Spinal cord (tissue), 10 donors: Measurements from ENCODE around the gene MYO18B. TPM values are rescaled to one million over a fixed set of nuclear protein-coding genes. Genes with fewer than 3 reads are reported as not detected.
A peak's percentile ranks its signal among the peaks of the same experiment; 100 is the strongest.

Source experiments
- DNase-seq, 6 donors: peaks; one replicate each; pipeline versions ENCODE4 v3.0.0 to v3.0.0-alpha.2; 2013 to 2015; ENCODE audit warnings: low spot score in 6 of 6, low read depth in 4 of 6
- H3K27ac ChIP-seq: one replicate; pipeline ENCODE4 v1.5.1; 2013; ENCODE audit warnings: low read depth, low read length, control low read depth
- H3K27me3 ChIP-seq: one replicate; pipeline ENCODE4 v1.6.1; 2013; ENCODE audit warnings: low read length; ENCODE audit not compliant: control insufficient read depth, insufficient read depth
- H3K36me3 ChIP-seq: one replicate; pipeline ENCODE4 v1.6.1; 2013; ENCODE audit warnings: low read length; ENCODE audit not compliant: control insufficient read depth, insufficient read depth
- H3K4me1 ChIP-seq: one replicate; pipeline ENCODE4 v1.6.1; 2013; ENCODE audit warnings: low read length; ENCODE audit not compliant: control insufficient read depth, insufficient read depth
- H3K4me3 ChIP-seq: one replicate; pipeline ENCODE4 v1.5.1; 2013; ENCODE audit warnings: low read depth, low read length, control low read depth
- H3K9me3 ChIP-seq: one replicate; pipeline ENCODE4 v1.6.1; 2013; ENCODE audit warnings: low read length; ENCODE audit not compliant: control insufficient read depth, insufficient read depth
- WGBS: methylation state at CpG from one replicate; pipeline ENCODE4 v1.1.5; 2013; ENCODE audit warnings: missing lambda C conversion rate; ENCODE audit not compliant: insufficient coverage; 5-methylcytosine and 5-hydroxymethylcytosine counted together
- polyA plus RNA-seq, 2 donors: library from polyadenylated mRNA; unstranded; fragments of 120-200 nt; gene quantifications; one replicate each; pipeline ENCODE4 v1.2.1, GENCODE V29; 2013; ENCODE audit not compliant: insufficient read length in 2 of 2
- total RNA-seq, 2 donors: library from RNA; depleted of rRNA in 1 of 2; stranded (reverse); fragments of 120-200 nt in 1 of 2; fragments of >200 nt in 1 of 2; gene quantifications; one replicate each; pipeline versions ENCODE4 v1.2.3 to v1.2.4, GENCODE V29; 2013 to 2014
- donor health status: healthy.

The MYO18B gene
- total and polyA plus RNA-seq, 4 donors = 0.33 to 0.99 (median 0.74) TPM

- WGBS = 85% methylated on average over 5 of the region's 7 CpGs
- Histone ChIP-seq H3K4me1 (no peaks in the 10 kb centered on the region), H3K4me3 (no peak overlapping the region), H3K27me3 (no peaks in the 10 kb centered on the region), H3K27ac (no peak overlapping the region), H3K9me3 (no peaks in the 10 kb centered on the region), H3K36me3 (no peaks in the 10 kb centered on the region)
- no peak for DNase-seq
Measured at GRCh38 chr22:25911243-25911972, 169.4 kb downstream of the MYO18B start.

- DNase-seq = no peak
- H3K27ac ChIP-seq = no peak overlapping the region
- H3K27me3 ChIP-seq = no peaks in the 10 kb centered on the region
- H3K36me3 ChIP-seq = no peaks in the 10 kb centered on the region
- 100% methylated on average over 2 of the region's 4 CpGs for WGBS
- H3K4me1 ChIP-seq = peaks cover 16% of the 10 kb centered on the region
- H3K4me3 ChIP-seq = no peak overlapping the region
- H3K9me3 ChIP-seq = no peaks in the 10 kb centered on the region
Measured at GRCh38 chr22:25919452-25919851, 177.5 kb downstream of the MYO18B start.

GRCh38 chr22:25922141-25922540 is 180.2 kb downstream of the MYO18B start:
- H3K27me3 ChIP-seq = no peaks in the 10 kb centered on the region
- no peak overlapping the region for H3K27ac ChIP-seq
- H3K4me3 ChIP-seq = no peak overlapping the region
- H3K9me3 ChIP-seq = no peaks in the 10 kb centered on the region
- peaks cover 16% of the 10 kb centered on the region for H3K4me1 ChIP-seq
- H3K36me3 ChIP-seq = no peaks in the 10 kb centered on the region
- DNase-seq = no peak
- 93% methylated on average over 10 of the region's 10 CpGs for WGBS

- no peaks in the 10 kb centered on the region for H3K9me3 ChIP-seq
- DNase-seq = peak; percentile 63 to 94 (median 76)
- peak overlapping the region; percentile 42 for H3K27ac ChIP-seq
- WGBS = 31% methylated on average over 7 of the region's 8 CpGs
- H3K4me3 ChIP-seq = no peak overlapping the region
- no peaks in the 10 kb centered on the region for H3K36me3 ChIP-seq
- H3K4me1 ChIP-seq = peaks cover 16% of the 10 kb centered on the region
- no peaks in the 10 kb centered on the region for H3K27me3 ChIP-seq
Measured at GRCh38 chr22:25923914-25924313, 181.9 kb downstream of the MYO18B start.

- Histone ChIP-seq H3K27me3 (no peaks in the 10 kb centered on the region), H3K9me3 (no peaks in the 10 kb centered on the region), H3K27ac (no peak overlapping the region), H3K4me3 (no peak overlapping the region), H3K36me3 (no peaks in the 10 kb centered on the region), H3K4me1 (peaks cover 11% of the 10 kb centered on the region)
- 34% methylated on average over 2 of the region's 3 CpGs for WGBS
- DNase-seq = peak in 1 of 6 donors; percentile 48
Measured at GRCh38 chr22:25928038-25928437, 186.1 kb downstream of the MYO18B start.

- Histone ChIP-seq H3K27me3 (no peaks in the 10 kb centered on the region), H3K4me1 (peaks cover 4% of the 10 kb centered on the region), H3K36me3 (no peaks in the 10 kb centered on the region), H3K27ac (no peak overlapping the region), H3K4me3 (no peak overlapping the region), H3K9me3 (no peaks in the 10 kb centered on the region)
- WGBS = 0% methylated on average over 2 of the region's 5 CpGs
- DNase-seq = peak in 1 of 6 donors; percentile 60
Measured at GRCh38 chr22:25929321-25929878, 187.4 kb downstream of the MYO18B start.

GRCh38 chr22:25930083-25930482 is 188.1 kb downstream of the MYO18B start:
- Histone ChIP-seq H3K27me3 (no peaks in the 10 kb centered on the region), H3K9me3 (no peaks in the 10 kb centered on the region), H3K4me3 (no peak overlapping the region), H3K27ac (no peak overlapping the region), H3K4me1 (peaks cover 6% of the 10 kb centered on the region), H3K36me3 (no peaks in the 10 kb centered on the region)
- no peak for DNase-seq
- WGBS = 73% methylated on average over 2 of the region's 4 CpGs

- no peak overlapping the region for H3K4me3 ChIP-seq
- WGBS = 39% methylated on average over 3 of the region's 7 CpGs
- no peaks in the 10 kb centered on the region for H3K27me3 ChIP-seq
- peak in 1 of 6 donors; percentile 89 for DNase-seq
- no peaks in the 10 kb centered on the region for H3K9me3 ChIP-seq
- H3K36me3 ChIP-seq = no peaks in the 10 kb centered on the region
- peaks cover 8% of the 10 kb centered on the region for H3K4me1 ChIP-seq
- no peak overlapping the region for H3K27ac ChIP-seq
Measured at GRCh38 chr22:25930788-25931310, 188.9 kb downstream of the MYO18B start.

GRCh38 chr22:25933158-25933788 is 191.3 kb downstream of the MYO18B start:
- Histone ChIP-seq H3K9me3 (no peaks in the 10 kb centered on the region), H3K27me3 (no peaks in the 10 kb centered on the region), H3K36me3 (no peaks in the 10 kb centered on the region), H3K4me3 (no peak overlapping the region), H3K4me1 (peaks cover 13% of the 10 kb centered on the region), H3K27ac (no peak overlapping the region)
- no peak for DNase-seq
- WGBS = no CpG with 5 or more reads among the region's 3 CpGs
